BLaER1 (cell line): ENCODE results near the gene NAT16.
A peak's percentile ranks its signal among the peaks of the same experiment; 100 is the strongest.

Source experiments
- H3K27ac ChIP-seq: shearing (Covaris generic); formaldehyde crosslinking; 2 replicates; pipeline ENCODE4 v1.8.1; 2022
- H3K27me3 ChIP-seq: shearing (Covaris generic); formaldehyde crosslinking; 2 replicates; pipeline ENCODE4 v1.8.1; 2022
- H3K36me3 ChIP-seq: shearing (Covaris generic); formaldehyde crosslinking; 2 replicates; pipeline ENCODE4 v1.8.1; 2022
- H3K4me1 ChIP-seq: shearing (Covaris generic); formaldehyde crosslinking; 2 replicates; pipeline ENCODE4 v1.8.1; 2022
- H3K4me2 ChIP-seq: shearing (Covaris generic); formaldehyde crosslinking; 2 replicates; pipeline ENCODE4 v1.8.1; 2022
- H3K4me3 ChIP-seq: shearing (Covaris generic); formaldehyde crosslinking; 2 replicates; pipeline ENCODE4 v1.8.1; 2022
- H3K9ac ChIP-seq: shearing (Covaris generic); formaldehyde crosslinking; 2 replicates; pipeline ENCODE4 v1.8.1; 2022
- H3K9me3 ChIP-seq: shearing (Covaris generic); formaldehyde crosslinking; 2 replicates; pipeline ENCODE4 v1.8.1; 2022
- H4K20me1 ChIP-seq: shearing (Covaris generic); formaldehyde crosslinking; 2 replicates; pipeline ENCODE4 v1.8.1; 2022
- Cebpa-rat ChIP-seq: shearing (Covaris generic); IDR thresholded peaks from 2 replicates; pipeline ENCODE4 v1.8.1; 2022

The NAT16 gene

GRCh38 chr7:101161692-101162471 lies 18.2 kb downstream of the NAT16 start:
- peaks cover 28% of the 10 kb centered on the region for H3K27me3 ChIP-seq
- H3K36me3 ChIP-seq = peaks cover 36% of the 10 kb centered on the region
- peak overlapping the region; percentile 86 for H3K27ac ChIP-seq
- TF ChIP-seq Cebpa-rat = no peak
- H3K9me3 ChIP-seq = no peaks in the 10 kb centered on the region
- H3K4me2 ChIP-seq = peak overlapping the region; percentile 100
- peaks cover 66% of the 10 kb centered on the region for H3K4me1 ChIP-seq
- H3K9ac ChIP-seq = peak overlapping the region; percentile 79
- peak overlapping the region; percentile 71 for H3K4me3 ChIP-seq
- H4K20me1 ChIP-seq = peaks cover 24% of the 10 kb centered on the region

- peaks cover 20% of the 10 kb centered on the region for H4K20me1 ChIP-seq
- peak overlapping the region; percentile 100 for H3K4me2 ChIP-seq
- no peaks in the 10 kb centered on the region for H3K9me3 ChIP-seq
- peaks cover 41% of the 10 kb centered on the region for H3K36me3 ChIP-seq
- no peak for TF ChIP-seq Cebpa-rat
- no peak overlapping the region for H3K9ac ChIP-seq
- no peak overlapping the region for H3K27ac ChIP-seq
- peaks cover 69% of the 10 kb centered on the region for H3K4me1 ChIP-seq
- H3K27me3 ChIP-seq = peaks cover 19% of the 10 kb centered on the region
- no peak overlapping the region for H3K4me3 ChIP-seq
These were observed 19.2 kb downstream of the NAT16 start for GRCh38 chr7:101160910-101161309.

- Histone ChIP-seq H3K4me2 (no peak overlapping the region), H3K27ac (no peak overlapping the region), H3K4me3 (no peak overlapping the region), H3K36me3 (peaks cover 41% of the 10 kb centered on the region), H4K20me1 (peaks cover 14% of the 10 kb centered on the region), H3K4me1 (peaks cover 71% of the 10 kb centered on the region), H3K27me3 (peaks cover 10% of the 10 kb centered on the region), H3K9me3 (no peaks in the 10 kb centered on the region), H3K9ac (no peak overlapping the region)
- TF ChIP-seq Cebpa-rat = no peak
These were observed 20.1 kb downstream of the NAT16 start for GRCh38 chr7:101159696-101160674.

- Histone ChIP-seq H3K9ac (no peak overlapping the region), H3K4me3 (no peak overlapping the region), H3K9me3 (no peaks in the 10 kb centered on the region), H3K27me3 (no peaks in the 10 kb centered on the region), H3K27ac (no peak overlapping the region), H3K4me1 (peaks cover 58% of the 10 kb centered on the region), H3K4me2 (peak overlapping the region; percentile 98; the same call in 1 of the 2 replicates), H4K20me1 (no peaks in the 10 kb centered on the region), H3K36me3 (peaks cover 41% of the 10 kb centered on the region)
- TF ChIP-seq Cebpa-rat = no peak
These were observed 23.1 kb downstream of the NAT16 start for GRCh38 chr7:101156866-101157589.

- H3K9ac ChIP-seq = no peak overlapping the region
These were observed 23.8 kb downstream of the NAT16 start for GRCh38 chr7:101156277-101156676.

GRCh38 chr7:101155303-101155702 lies 24.8 kb downstream of the NAT16 start:
- no peak for TF ChIP-seq Cebpa-rat
- Histone ChIP-seq H4K20me1 (no peaks in the 10 kb centered on the region), H3K4me1 (peaks cover 42% of the 10 kb centered on the region), H3K27me3 (no peaks in the 10 kb centered on the region), H3K4me2 (peak overlapping the region; percentile 98), H3K9me3 (no peaks in the 10 kb centered on the region), H3K27ac (peak overlapping the region; percentile 86), H3K9ac (peak overlapping the region; percentile 87), H3K4me3 (peak overlapping the region; percentile 83), H3K36me3 (peaks cover 40% of the 10 kb centered on the region)

More at GRCh38 chr7:101156277-101156676, 23.8 kb downstream of the NAT16 start:
- Histone ChIP-seq H3K9me3 (no peaks in the 10 kb centered on the region), H3K36me3 (peaks cover 41% of the 10 kb centered on the region), H3K4me2 (peak overlapping the region; percentile 98), H4K20me1 (no peaks in the 10 kb centered on the region), H3K4me3 (no peak overlapping the region), H3K27me3 (no peaks in the 10 kb centered on the region), H3K27ac (no peak overlapping the region), H3K4me1 (peaks cover 51% of the 10 kb centered on the region)
- no peak for TF ChIP-seq Cebpa-rat

GRCh38 chr7:101154693-101155102 lies 25.4 kb downstream of the NAT16 start:
- H4K20me1 ChIP-seq = no peaks in the 10 kb centered on the region
- peak overlapping the region; percentile 86 for H3K27ac ChIP-seq
- no peaks in the 10 kb centered on the region for H3K27me3 ChIP-seq
- H3K4me3 ChIP-seq = peak overlapping the region; percentile 83
- peaks cover 36% of the 10 kb centered on the region for H3K4me1 ChIP-seq
- peak overlapping the region; percentile 87 for H3K9ac ChIP-seq
- TF ChIP-seq Cebpa-rat = no peak
- no peaks in the 10 kb centered on the region for H3K9me3 ChIP-seq
- H3K4me2 ChIP-seq = peak overlapping the region; percentile 98
- H3K36me3 ChIP-seq = peaks cover 33% of the 10 kb centered on the region

GRCh38 chr7:101153969-101154692 lies 26.0 kb downstream of the NAT16 start, which contains the start of gene AP1S1:
AP1S1 (plus strand) TSS chr7:101154476; CDS start chr7:101154515, 39 bp downstream.
- peak within 1 kb of the TSS; percentile 98 for H3K4me2 ChIP-seq
- no peaks in the 10 kb centered on the region for H3K27me3 ChIP-seq
- TF ChIP-seq Cebpa-rat = no peak
- H3K9ac ChIP-seq = peak within 1 kb of the TSS; percentile 87
- H3K27ac ChIP-seq = peak within 1 kb of the TSS; percentile 86
- peaks cover 36% of the 10 kb centered on the region for H3K4me1 ChIP-seq
- no peaks in the 10 kb centered on the region for H4K20me1 ChIP-seq
- H3K9me3 ChIP-seq = no peaks in the 10 kb centered on the region
- H3K4me3 ChIP-seq = peak within 1 kb of the TSS; percentile 83
- peaks cover 28% of the 10 kb centered on the region for H3K36me3 ChIP-seq
